Measurements from ENCODE around the gene TFEC. TPM values are rescaled to one million over a fixed set of nuclear protein-coding genes. Genes with fewer than 3 reads are reported as not detected.

Gene TFEC
- under 0.01 and 0.46 TPM in 2 replicates for total RNA-seq

GRCh38 chr7:116030651-116031276 is at the start of gene TFEC:
TFEC (minus strand) TSS chr7:116030763; CDS start chr7:115984441, 46,322 bp downstream.

Other genes with a start within 250 kb of the TFEC start
- gene TES, start 179.8 kb upstream of the TFEC start, total RNA-seq = 65.9 and 103 TPM in 2 replicates